Breast epithelium (tissue), 4 donors: ENCODE results near the gene TCF7L1. TPM values are rescaled to one million over a fixed set of nuclear protein-coding genes. Genes with fewer than 3 reads are reported as not detected.
A peak's percentile ranks its signal among the peaks of the same experiment; 100 is the strongest.

Source experiments
- DNase-seq, 2 donors: peaks; one replicate each; pipeline ENCODE4 v3.0.0-alpha.2; 2019; ENCODE audit warnings: low spot score in 2 of 2
- H3K27ac ChIP-seq, 2 donors: fragments of 200-600 bp; sonication (generic) in 1 of 2; one replicate each; pipeline ENCODE4 v1.5.1; 2016 to 2019; ENCODE audit warnings: mild to moderate bottlenecking in 1 of 2
- H3K27me3 ChIP-seq, 2 donors: fragments of 200-600 bp; sonication (generic) in 1 of 2; one replicate each; pipeline versions ENCODE4 v1.5.1 to v1.6.0; 2017 to 2019; ENCODE audit warnings: control low read depth in 1 of 2, mild to moderate bottlenecking in 1 of 2
- H3K36me3 ChIP-seq: fragments of 200-600 bp; one replicate; pipeline ENCODE4 v1.5.1; 2019
- H3K4me1 ChIP-seq, 2 donors: fragments of 200-600 bp; sonication (generic); one replicate each; pipeline ENCODE4 v1.5.1; 2016 to 2019; ENCODE audit warnings: control low read depth in 1 of 2
- H3K4me3 ChIP-seq, 3 donors: fragments of 200-600 bp; sonication (generic); 1 replicate in 2 of 3; 2 replicates in 1 of 3; pipeline ENCODE4 v1.5.1; 2016 to 2019; ENCODE audit warnings: mild to moderate bottlenecking in 3 of 3, moderate library complexity in 2 of 3
- H3K9me3 ChIP-seq, 2 donors: fragments of 200-600 bp; sonication (generic) in 1 of 2; one replicate each; pipeline ENCODE4 v1.5.1; 2016 to 2019; ENCODE audit warnings: control low read depth in 1 of 2
- POLR2A ChIP-seq: fragments of 450-650 bp; IDR thresholded peaks from one replicate; pipeline ENCODE4 v1.6.1; 2016; ENCODE audit warnings: antibody characterized with exemption, mild to moderate bottlenecking, moderate library complexity
- POLR2AphosphoS5 ChIP-seq, 3 donors: sonication (generic); formaldehyde crosslinking; IDR thresholded peaks; one replicate each; pipeline ENCODE4 v1.6.1; 2017; ENCODE audit warnings: antibody characterized with exemption in 3 of 3
- intact Hi-C: fragments of 100-400 bp; cut with DNase I; formaldehyde crosslinking; loops from one replicate; pipeline ENCODE4 v1.15.1; 2023; ENCODE audit warnings: low total_unique reads
- total RNA-seq, 3 donors: library from RNA; depleted of rRNA; stranded (reverse); fragments of >200 nt; gene quantifications; one replicate each; pipeline ENCODE4 v1.1.0, GENCODE V29; 2016
- TF ChIP-seq, protein P1 (sequence below), 3 donors: fragments of 450-650 bp; IDR thresholded peaks; one replicate each; pipeline ENCODE4 v1.5.1; 2016 to 2017; ENCODE audit warnings: antibody characterized with exemption in 3 of 3, mild to moderate bottlenecking in 3 of 3, moderate library complexity in 3 of 3

TCF7L1 gene, protein sequence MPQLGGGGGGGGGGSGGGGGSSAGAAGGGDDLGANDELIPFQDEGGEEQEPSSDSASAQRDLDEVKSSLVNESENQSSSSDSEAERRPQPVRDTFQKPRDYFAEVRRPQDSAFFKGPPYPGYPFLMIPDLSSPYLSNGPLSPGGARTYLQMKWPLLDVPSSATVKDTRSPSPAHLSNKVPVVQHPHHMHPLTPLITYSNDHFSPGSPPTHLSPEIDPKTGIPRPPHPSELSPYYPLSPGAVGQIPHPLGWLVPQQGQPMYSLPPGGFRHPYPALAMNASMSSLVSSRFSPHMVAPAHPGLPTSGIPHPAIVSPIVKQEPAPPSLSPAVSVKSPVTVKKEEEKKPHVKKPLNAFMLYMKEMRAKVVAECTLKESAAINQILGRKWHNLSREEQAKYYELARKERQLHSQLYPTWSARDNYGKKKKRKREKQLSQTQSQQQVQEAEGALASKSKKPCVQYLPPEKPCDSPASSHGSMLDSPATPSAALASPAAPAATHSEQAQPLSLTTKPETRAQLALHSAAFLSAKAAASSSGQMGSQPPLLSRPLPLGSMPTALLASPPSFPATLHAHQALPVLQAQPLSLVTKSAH
- total RNA-seq, result 1 to 10 TPM; 3.4 to 6.9 (median 5.9) TPM

DNA sequence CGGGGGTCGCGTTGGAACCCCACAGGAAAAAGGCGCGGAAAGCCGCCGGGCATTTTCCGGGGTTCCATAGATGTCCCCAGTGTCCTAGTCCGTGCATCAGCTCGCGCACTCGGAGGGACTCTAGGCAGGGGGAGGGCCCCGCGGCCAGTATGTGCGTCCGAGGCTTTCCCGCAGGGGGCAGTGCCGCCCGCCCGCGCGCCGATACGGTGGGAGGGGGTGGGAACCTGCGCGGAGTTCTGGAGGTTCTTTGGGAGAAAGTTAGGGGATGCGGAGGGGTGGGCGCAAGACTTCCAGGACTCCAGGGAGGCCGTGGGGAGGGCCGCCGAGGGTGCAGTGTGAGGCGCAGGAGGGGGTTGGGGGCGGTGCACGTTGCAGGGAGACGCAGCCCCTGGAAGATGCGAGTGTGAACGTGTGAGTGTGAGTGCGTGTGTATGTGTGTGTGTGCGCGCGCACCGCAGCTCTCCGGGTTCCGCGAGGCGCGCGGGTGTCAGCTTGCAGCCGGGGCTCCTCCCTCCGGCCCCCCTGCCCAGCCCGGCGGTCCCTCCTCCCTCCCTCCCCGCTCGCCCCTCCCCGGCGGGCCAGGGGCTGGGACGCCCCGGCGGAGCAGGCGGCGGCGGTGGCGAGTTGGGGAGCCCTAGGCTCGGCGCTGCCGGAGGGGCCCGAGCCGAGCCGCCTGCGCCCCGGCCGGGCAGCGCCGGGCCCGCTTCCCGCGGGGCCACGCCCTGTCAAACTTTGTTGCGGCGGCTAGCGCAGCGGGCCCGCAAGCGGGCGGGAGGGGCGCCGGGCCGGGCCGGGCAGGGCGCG, at the start of gene TCF7L1:
Gene TCF7L1 (plus strand): TSS at position 559 of the 804 bp plus-strand sequence. CDS start 293 bp downstream, outside the sequence.
- no peaks in the 10 kb centered on the region for H3K9me3 ChIP-seq
- peak in 2 of 3 donors; percentile 51 to 69 for TF ChIP-seq POLR2AphosphoS5 (IDR thresholded peaks at IDR 0.05)
- TF ChIP-seq, protein P1, sequence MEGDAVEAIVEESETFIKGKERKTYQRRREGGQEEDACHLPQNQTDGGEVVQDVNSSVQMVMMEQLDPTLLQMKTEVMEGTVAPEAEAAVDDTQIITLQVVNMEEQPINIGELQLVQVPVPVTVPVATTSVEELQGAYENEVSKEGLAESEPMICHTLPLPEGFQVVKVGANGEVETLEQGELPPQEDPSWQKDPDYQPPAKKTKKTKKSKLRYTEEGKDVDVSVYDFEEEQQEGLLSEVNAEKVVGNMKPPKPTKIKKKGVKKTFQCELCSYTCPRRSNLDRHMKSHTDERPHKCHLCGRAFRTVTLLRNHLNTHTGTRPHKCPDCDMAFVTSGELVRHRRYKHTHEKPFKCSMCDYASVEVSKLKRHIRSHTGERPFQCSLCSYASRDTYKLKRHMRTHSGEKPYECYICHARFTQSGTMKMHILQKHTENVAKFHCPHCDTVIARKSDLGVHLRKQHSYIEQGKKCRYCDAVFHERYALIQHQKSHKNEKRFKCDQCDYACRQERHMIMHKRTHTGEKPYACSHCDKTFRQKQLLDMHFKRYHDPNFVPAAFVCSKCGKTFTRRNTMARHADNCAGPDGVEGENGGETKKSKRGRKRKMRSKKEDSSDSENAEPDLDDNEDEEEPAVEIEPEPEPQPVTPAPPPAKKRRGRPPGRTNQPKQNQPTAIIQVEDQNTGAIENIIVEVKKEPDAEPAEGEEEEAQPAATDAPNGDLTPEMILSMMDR (IDR thresholded peaks at IDR 0.05), result peak; percentile 49 to 91 (median 75)
- no peak for TF ChIP-seq POLR2A
- peak; percentile 76 to 81 for DNase-seq

DNA sequence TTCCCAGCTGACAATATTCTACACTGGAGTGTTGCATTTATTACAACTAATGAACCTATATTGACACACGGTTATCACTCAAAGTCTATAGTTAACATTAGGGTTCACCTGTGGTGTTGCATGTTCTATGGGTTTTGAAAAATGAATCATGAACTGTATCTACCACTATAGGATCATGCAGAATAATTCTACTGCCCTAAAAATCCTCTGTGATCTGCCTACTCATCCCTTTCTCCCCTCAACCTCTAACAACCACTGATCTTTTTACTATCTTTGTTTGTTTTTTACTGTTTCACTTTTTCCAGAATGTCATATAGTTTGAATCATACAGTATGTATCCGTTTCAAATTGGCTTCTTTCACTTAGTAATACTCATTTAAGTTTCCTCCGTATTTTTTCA, 47.6 kb upstream of the TCF7L1 start:
- H3K9me3 ChIP-seq, result peaks cover 0 to 7% of the 10 kb centered on the region in 2 donors
- no peak overlapping the region for H3K27ac ChIP-seq
- no peaks in the 10 kb centered on the region for H3K27me3 ChIP-seq
- TF ChIP-seq POLR2A, result no peak
- TF ChIP-seq POLR2AphosphoS5 (IDR thresholded peaks at IDR 0.05), result no peak
- TF ChIP-seq, protein P1 (IDR thresholded peaks at IDR 0.05), result no peak
- H3K36me3 ChIP-seq, result no peaks in the 10 kb centered on the region
- H3K4me1 ChIP-seq, result no peaks in the 10 kb centered on the region
- H3K4me3 ChIP-seq, result no peak overlapping the region
- DNase-seq, result no peak
- intact Hi-C loops, result no loop called here

More for the DNA sequence above, at the start of gene TCF7L1:
- intact Hi-C loops, result loop anchor here (5.0 kb wide), 1 partner anchor 154 kb away; no protein-coding TSS in a partner anchor
- Histone ChIP-seq H3K27ac (peak within 1 kb of the TSS; percentile 80 to 94), H3K4me1 (peaks cover 0 to 10% of the 10 kb centered on the region in 2 donors), H3K27me3 (no peaks in the 10 kb centered on the region), H3K4me3 (peak within 1 kb of the TSS; percentile 87 to 93 (median 92)), H3K36me3 (no peaks in the 10 kb centered on the region)

DNA sequence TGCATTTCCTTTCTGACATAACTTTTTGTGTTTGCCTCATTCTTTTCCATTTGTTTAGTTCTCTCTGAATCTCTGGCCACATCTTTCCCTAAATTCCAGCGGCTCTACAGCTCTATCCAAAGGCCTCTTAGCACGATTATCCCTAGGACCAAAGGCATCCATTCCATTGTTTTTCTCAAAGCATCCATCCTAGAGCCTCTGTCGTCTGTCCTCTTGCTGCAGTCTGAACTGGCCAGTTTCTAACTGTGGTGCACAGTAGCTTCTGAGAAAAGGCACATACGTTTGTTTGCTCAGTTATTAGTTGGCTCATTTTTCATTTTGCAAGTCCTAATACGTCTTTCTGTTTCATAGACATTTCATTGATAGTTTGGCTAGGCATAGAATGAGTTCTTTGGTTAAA, 45.7 kb upstream of the TCF7L1 start:
- intact Hi-C loops, result no loop called here
- H3K27me3 ChIP-seq, result no peaks in the 10 kb centered on the region
- H3K4me1 ChIP-seq, result no peaks in the 10 kb centered on the region
- no peak for TF ChIP-seq POLR2A
- TF ChIP-seq POLR2AphosphoS5 (IDR thresholded peaks at IDR 0.05), result no peak
- TF ChIP-seq, protein P1 (IDR thresholded peaks at IDR 0.05), result no peak
- no peaks in the 10 kb centered on the region for H3K9me3 ChIP-seq
- no peak overlapping the region for H3K4me3 ChIP-seq
- H3K27ac ChIP-seq, result no peak overlapping the region
- no peak for DNase-seq
- H3K36me3 ChIP-seq, result no peaks in the 10 kb centered on the region

DNA sequence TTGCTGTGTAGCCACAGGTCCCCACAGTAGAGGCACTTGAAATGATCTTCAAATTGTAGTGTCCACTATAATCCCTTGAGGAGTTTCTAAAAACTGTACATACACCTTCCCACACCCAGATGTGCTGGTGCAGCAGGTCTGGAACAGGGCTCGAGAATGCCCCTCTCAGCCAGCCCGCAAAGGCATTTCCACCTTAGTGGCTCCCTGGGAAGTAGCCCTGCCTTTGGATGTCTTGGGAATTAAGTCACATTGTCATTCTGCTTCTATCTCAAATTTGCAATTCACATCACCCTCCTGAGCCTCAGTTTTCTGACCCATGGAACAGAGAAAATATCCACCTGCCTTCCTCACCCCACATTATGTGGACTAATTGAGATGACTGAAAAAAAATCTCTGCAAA, 44.3 kb upstream of the TCF7L1 start:
- H3K4me1 ChIP-seq, result no peaks in the 10 kb centered on the region
- H3K36me3 ChIP-seq, result no peaks in the 10 kb centered on the region
- TF ChIP-seq POLR2A, result no peak
- TF ChIP-seq POLR2AphosphoS5 (IDR thresholded peaks at IDR 0.05), result no peak
- TF ChIP-seq, protein P1 (IDR thresholded peaks at IDR 0.05), result no peak
- DNase-seq, result no peak
- H3K27ac ChIP-seq, result no peak overlapping the region
- H3K4me3 ChIP-seq, result no peak overlapping the region
- H3K9me3 ChIP-seq, result no peaks in the 10 kb centered on the region
- H3K27me3 ChIP-seq, result no peaks in the 10 kb centered on the region
- intact Hi-C loops, result no loop called here
